Astrocyte (in vitro differentiated cells and primary cell): Measurements from ENCODE around the gene LGR4.

Experiments
- EZH2 ChIP-seq: IDR thresholded peaks from 2 replicates; pipeline ENCODE4 v1.6.1; 2012; ENCODE audit warnings: mild to moderate bottlenecking, low read length, inconsistent platforms; ENCODE audit not compliant: insufficient read depth
- TF ChIP-seq, protein P1 (sequence below): IDR thresholded peaks from 2 replicates; pipeline ENCODE4 v1.5.1; 2011; ENCODE audit warnings: low read depth, mild to moderate bottlenecking, inconsistent platforms, low read length, moderate library complexity; ENCODE audit not compliant: insufficient read depth

DNA sequence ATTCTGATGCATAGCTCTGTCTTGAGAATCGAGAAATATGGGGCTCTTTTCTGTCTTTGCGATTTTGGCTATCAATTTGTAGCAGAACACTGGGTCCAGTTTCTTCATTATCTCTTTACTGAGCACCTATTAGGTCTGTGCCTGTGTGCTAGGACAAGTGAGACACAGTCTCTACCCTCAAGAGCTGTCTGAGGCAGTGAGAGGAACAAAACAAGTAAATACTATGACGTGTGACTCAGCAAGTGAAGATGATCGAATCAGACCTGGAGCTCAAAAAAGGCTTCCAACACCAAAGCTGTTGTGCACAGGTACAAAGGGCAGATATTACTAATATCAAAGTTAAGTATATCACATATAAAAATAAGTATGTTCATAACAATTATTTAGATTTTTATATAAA lies 52.4 kb downstream of the LGR4 start:
- TF ChIP-seq, protein P1, sequence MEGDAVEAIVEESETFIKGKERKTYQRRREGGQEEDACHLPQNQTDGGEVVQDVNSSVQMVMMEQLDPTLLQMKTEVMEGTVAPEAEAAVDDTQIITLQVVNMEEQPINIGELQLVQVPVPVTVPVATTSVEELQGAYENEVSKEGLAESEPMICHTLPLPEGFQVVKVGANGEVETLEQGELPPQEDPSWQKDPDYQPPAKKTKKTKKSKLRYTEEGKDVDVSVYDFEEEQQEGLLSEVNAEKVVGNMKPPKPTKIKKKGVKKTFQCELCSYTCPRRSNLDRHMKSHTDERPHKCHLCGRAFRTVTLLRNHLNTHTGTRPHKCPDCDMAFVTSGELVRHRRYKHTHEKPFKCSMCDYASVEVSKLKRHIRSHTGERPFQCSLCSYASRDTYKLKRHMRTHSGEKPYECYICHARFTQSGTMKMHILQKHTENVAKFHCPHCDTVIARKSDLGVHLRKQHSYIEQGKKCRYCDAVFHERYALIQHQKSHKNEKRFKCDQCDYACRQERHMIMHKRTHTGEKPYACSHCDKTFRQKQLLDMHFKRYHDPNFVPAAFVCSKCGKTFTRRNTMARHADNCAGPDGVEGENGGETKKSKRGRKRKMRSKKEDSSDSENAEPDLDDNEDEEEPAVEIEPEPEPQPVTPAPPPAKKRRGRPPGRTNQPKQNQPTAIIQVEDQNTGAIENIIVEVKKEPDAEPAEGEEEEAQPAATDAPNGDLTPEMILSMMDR: no peak
- no peak for TF ChIP-seq EZH2
